ENCODE measurements around the gene RHBG. TPM values are rescaled to one million over a fixed set of nuclear protein-coding genes. Genes with fewer than 3 reads are reported as not detected.

Gene RHBG
- total RNA-seq, 2 experiments from 2014 or later: not detected

DNA sequence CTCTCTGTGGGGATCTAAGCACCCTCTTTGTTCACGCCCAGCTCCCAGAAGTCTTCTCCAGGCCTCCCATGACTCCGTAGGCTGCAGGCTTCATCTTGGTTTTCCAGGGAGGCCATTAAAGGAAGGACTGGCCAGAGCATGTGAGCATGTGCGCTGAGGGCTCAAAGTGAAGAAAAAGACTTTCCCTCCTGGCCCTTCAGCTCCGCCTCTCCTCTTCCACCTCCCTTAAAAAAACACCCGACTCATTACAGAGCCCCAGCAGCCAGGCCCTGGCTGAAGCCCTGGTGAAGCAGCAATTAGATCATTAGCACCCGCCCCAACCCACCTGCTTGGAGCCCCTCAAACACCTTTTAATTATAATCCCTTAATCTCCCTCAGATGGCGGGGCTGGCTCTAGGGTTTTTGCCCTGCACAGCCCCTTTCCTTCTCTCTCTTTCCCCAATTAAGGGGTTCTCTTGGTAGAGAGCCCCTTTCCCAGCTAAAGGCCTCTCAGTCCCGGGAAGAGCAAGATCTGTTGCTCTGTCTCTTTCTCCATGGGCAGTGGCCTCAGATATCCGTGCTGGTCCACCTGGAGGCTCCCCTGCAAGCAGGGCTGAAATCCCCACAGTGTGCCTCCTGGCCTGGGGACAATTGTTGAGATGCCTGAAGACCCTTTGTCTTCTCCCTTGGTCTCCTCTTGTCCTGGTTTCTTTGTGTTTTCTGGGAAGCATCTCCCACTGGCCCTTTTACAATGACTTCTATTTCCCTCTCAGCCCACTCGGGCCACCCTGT lies 30.5 kb downstream of the RHBG start:
- Mint-ChIP-seq H3K4me3 (no peak overlapping the region), H3K4me1 (ENCODE audit: low read depth) (no peaks in the 10 kb centered on the region), H3K9me3 (no peaks in the 10 kb centered on the region), H3K27me3 (peaks cover 37% of the 10 kb centered on the region), H3K27ac (no peak overlapping the region), H3K36me3 (ENCODE audit: low read depth) (no peaks in the 10 kb centered on the region)
- DNase-seq (no peak), ATAC-seq (ENCODE audit: poor library complexity) (no peak)
- H3K27me3 ChIP-seq (ENCODE audit: control insufficient read depth in 1 of 2, insufficient read depth in 2 of 2, low read length in 2 of 2): peaks cover 0 to 15% of the 10 kb centered on the region in 2 experiments
- CTCF ChIA-PET: no interaction called here
- POLR2A ChIA-PET: interaction anchor here (0.6 kb wide), 1 partner anchor 96 kb away, joined by 3 read pairs; no protein-coding TSS in a partner anchor
- H3K36me3 ChIP-seq (ENCODE audit: insufficient read depth, low read length): no peaks in the 10 kb centered on the region
- H3K27ac ChIP-seq (ENCODE audit: low read depth in 1 of 2, low read length in 2 of 2): no peak overlapping the region
- intact Hi-C loops (cut with DNase I, micrococcal nuclease): no loop called here
- TF ChIP-seq, protein P1, sequence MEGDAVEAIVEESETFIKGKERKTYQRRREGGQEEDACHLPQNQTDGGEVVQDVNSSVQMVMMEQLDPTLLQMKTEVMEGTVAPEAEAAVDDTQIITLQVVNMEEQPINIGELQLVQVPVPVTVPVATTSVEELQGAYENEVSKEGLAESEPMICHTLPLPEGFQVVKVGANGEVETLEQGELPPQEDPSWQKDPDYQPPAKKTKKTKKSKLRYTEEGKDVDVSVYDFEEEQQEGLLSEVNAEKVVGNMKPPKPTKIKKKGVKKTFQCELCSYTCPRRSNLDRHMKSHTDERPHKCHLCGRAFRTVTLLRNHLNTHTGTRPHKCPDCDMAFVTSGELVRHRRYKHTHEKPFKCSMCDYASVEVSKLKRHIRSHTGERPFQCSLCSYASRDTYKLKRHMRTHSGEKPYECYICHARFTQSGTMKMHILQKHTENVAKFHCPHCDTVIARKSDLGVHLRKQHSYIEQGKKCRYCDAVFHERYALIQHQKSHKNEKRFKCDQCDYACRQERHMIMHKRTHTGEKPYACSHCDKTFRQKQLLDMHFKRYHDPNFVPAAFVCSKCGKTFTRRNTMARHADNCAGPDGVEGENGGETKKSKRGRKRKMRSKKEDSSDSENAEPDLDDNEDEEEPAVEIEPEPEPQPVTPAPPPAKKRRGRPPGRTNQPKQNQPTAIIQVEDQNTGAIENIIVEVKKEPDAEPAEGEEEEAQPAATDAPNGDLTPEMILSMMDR (IDR thresholded peaks at IDR 0.05): no peak
- no peaks in the 10 kb centered on the region for H3K9me3 ChIP-seq (ENCODE audit: control insufficient read depth in 1 of 2, insufficient read depth in 1 of 2, low read length in 2 of 2)
- H3K4me3 ChIP-seq (ENCODE audit: low read length): no peak overlapping the region
- no peaks in the 10 kb centered on the region for H3K4me1 ChIP-seq (ENCODE audit: insufficient read depth, low read length)

DNA sequence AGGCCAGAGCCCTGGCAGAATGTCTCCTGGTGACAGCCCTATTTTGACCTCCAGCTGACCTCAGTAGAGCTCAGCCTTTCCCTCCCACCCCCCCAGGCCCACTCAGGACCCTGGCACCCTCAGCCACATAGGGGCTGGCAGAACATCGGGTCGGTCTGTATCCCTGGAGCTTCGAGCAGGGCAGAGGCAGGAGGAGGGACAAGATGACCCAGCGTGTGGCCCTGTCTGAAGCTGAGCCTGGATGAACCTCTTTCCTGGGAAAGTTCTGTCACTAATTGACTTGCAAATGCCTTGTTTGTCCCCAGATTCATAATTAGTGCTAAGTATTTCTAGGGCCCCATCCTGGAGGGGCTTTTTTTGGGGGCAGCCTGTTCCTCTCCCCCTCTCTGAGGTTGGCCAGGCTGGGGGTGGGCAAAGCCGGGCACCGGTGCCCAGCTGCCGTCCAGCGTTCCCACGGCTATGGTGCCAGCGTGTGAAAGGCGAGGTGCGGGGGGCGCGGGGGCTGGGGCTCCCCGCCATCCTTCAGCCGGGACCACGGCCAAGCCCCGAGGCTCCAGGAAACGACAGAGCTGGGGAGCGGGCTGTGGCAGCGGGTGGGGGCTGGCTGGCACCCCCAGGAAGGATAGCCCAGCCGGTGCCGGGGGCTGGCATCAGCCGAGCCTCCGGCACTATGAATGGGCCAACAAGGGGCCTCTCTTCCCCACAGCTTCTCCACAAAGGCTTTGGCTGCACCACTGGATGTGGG lies 31.4 kb downstream of the RHBG start:
- CTCF ChIA-PET: no interaction called here
- TF ChIP-seq, protein P1 (IDR thresholded peaks at IDR 0.05): no peak
- intact Hi-C loops (cut with DNase I, micrococcal nuclease): no loop called here

DNA sequence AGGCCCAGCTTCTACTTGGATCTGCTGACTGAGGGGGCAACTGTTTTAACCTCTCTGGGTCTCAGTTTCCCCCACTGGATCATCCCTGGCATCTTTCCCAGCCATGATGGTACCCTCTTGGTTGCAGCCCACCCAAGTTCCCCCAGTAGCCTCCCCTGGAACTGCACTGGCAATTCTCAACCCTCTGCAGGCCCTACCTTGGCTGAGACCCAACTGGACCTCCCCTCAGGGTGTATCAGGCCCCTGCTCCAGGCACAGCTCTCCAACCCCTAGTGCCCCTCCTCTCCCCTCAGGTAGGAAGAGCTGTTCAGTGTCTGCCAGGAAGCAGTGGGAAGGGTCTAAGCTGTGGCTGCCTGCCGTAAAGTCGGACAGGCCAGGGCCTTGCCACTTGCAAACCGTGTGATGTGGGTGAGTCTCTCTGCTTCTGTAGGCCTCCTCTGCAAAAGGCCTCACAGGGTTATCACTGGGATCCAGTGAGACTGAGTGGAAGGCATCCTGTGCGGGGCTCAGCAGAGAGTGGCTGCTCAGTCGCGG lies 32.1 kb downstream of the RHBG start:
- H3K9me3 Mint-ChIP-seq: no peaks in the 10 kb centered on the region
- ChIA-PET POLR2A (no interaction called here), CTCF (no interaction called here)
- Histone ChIP-seq H3K4me3 (ENCODE audit: low read length) (no peak overlapping the region), H3K9me3 (ENCODE audit: control insufficient read depth in 1 of 2, insufficient read depth in 1 of 2, low read length in 2 of 2) (no peaks in the 10 kb centered on the region), H3K27me3 (ENCODE audit: control insufficient read depth in 1 of 2, insufficient read depth in 2 of 2, low read length in 2 of 2) (peaks cover 8 to 25% of the 10 kb centered on the region in 2 experiments), H3K4me1 (ENCODE audit: insufficient read depth, low read length) (no peaks in the 10 kb centered on the region), H3K27ac (ENCODE audit: low read depth in 1 of 2, low read length in 2 of 2) (no peak overlapping the region), H3K36me3 (ENCODE audit: insufficient read depth, low read length) (no peaks in the 10 kb centered on the region)
- no peak overlapping the region for H3K4me3 Mint-ChIP-seq
- intact Hi-C loops (cut with DNase I, micrococcal nuclease): no loop called here
- no peak for ATAC-seq (ENCODE audit: poor library complexity)
- TF ChIP-seq, protein P1 (IDR thresholded peaks at IDR 0.05): no peak
- H3K4me1 Mint-ChIP-seq (ENCODE audit: low read depth): no peaks in the 10 kb centered on the region
- H3K36me3 Mint-ChIP-seq (ENCODE audit: low read depth): no peaks in the 10 kb centered on the region
- no peak for DNase-seq
- peaks cover 47% of the 10 kb centered on the region for H3K27me3 Mint-ChIP-seq
- no peak overlapping the region for H3K27ac Mint-ChIP-seq

More for the DNA sequence above, 31.4 kb downstream of the RHBG start:
- DNase-seq: no peak
- Mint-ChIP-seq H3K36me3 (ENCODE audit: low read depth) (no peaks in the 10 kb centered on the region), H3K27me3 (peaks cover 40% of the 10 kb centered on the region), H3K4me1 (ENCODE audit: low read depth) (no peaks in the 10 kb centered on the region), H3K4me3 (no peak overlapping the region), H3K27ac (no peak overlapping the region), H3K9me3 (no peaks in the 10 kb centered on the region)
- no peaks in the 10 kb centered on the region for H3K36me3 ChIP-seq (ENCODE audit: insufficient read depth, low read length)
- POLR2A ChIA-PET: no interaction called here
- H3K9me3 ChIP-seq (ENCODE audit: control insufficient read depth in 1 of 2, insufficient read depth in 1 of 2, low read length in 2 of 2): no peaks in the 10 kb centered on the region
- H3K4me1 ChIP-seq (ENCODE audit: insufficient read depth, low read length): no peaks in the 10 kb centered on the region
- no peak overlapping the region for H3K27ac ChIP-seq (ENCODE audit: low read depth in 1 of 2, low read length in 2 of 2)
- ATAC-seq (ENCODE audit: poor library complexity): no peak
- H3K27me3 ChIP-seq (ENCODE audit: control insufficient read depth in 1 of 2, insufficient read depth in 2 of 2, low read length in 2 of 2): peaks cover 1 to 18% of the 10 kb centered on the region in 2 experiments
- no peak overlapping the region for H3K4me3 ChIP-seq (ENCODE audit: low read length)

All from CD4-positive, alpha-beta T cell (primary cell).